Neural cell (in vitro differentiated cells): ENCODE data around the gene CDK11A. TPM values are rescaled to one million over a fixed set of nuclear protein-coding genes. Genes with fewer than 3 reads are reported as not detected.

ENCODE experiments used
- H2AFZ ChIP-seq: fragments of 200-600, 300-800 bp; sonication (generic), shearing (Covaris generic); 2 replicates; pipeline ENCODE4 v1.6.0; 2014; ENCODE audit warnings: low read depth, mild to moderate bottlenecking, antibody characterized with exemption, low read length, moderate library complexity
- H3F3A ChIP-seq: fragments of 200-600 bp; shearing (Covaris generic); 2 replicates; pipeline ENCODE4 v1.6.1; 2016; ENCODE audit warnings: mild to moderate bottlenecking, moderate library complexity, mixed read lengths, antibody characterized with exemption, low read length; ENCODE audit not compliant: insufficient read depth, poor library complexity, severe bottlenecking
- H3K27ac ChIP-seq: fragments of 200-600, 300-800 bp; sonication (generic), shearing (Covaris generic); 2 replicates; pipeline ENCODE4 v1.5.1; 2014; ENCODE audit warnings: mild to moderate bottlenecking, low read length, moderate library complexity
- H3K27me3 ChIP-seq: fragments of 300-800, 200-600 bp; sonication (generic), shearing (Covaris generic); 2 replicates; pipeline ENCODE4 v1.6.0; 2014; ENCODE audit warnings: mild to moderate bottlenecking, low read depth, low read length, moderate library complexity; ENCODE audit not compliant: insufficient read depth
- H3K36me3 ChIP-seq: fragments of 300-800, 200-600 bp; sonication (generic), shearing (Covaris generic); 2 replicates; pipeline ENCODE4 v1.5.1; 2014; ENCODE audit warnings: mild to moderate bottlenecking, antibody characterized with exemption, low read length, moderate library complexity; ENCODE audit not compliant: insufficient read depth
- H3K4me2 ChIP-seq: fragments of 300-800, 200-600 bp; sonication (generic), shearing (Covaris generic); 2 replicates; pipeline ENCODE4 v1.6.0; 2014; ENCODE audit warnings: mild to moderate bottlenecking, low read length
- H3K4me3 ChIP-seq: fragments of 300-800, 200-600 bp; sonication (generic), shearing (Covaris generic); 2 replicates; pipeline ENCODE4 v1.5.1; 2014; ENCODE audit warnings: mild to moderate bottlenecking, low read length, moderate library complexity
- H3K79me2 ChIP-seq: fragments of 200-600 bp; shearing (Covaris generic); replicated peaks from 2 replicates; pipeline ENCODE4 v1.6.0; 2014; ENCODE audit warnings: mild to moderate bottlenecking, low read length, moderate library complexity; ENCODE audit not compliant: insufficient read depth
- H3K9ac ChIP-seq: fragments of 300-800, 200-600 bp; sonication (generic), shearing (Covaris generic); 2 replicates; pipeline ENCODE4 v1.6.1; 2016; ENCODE audit warnings: mild to moderate bottlenecking, low read length, mixed read lengths
- H3K9me2 ChIP-seq: fragments of 200-600 bp; shearing (Covaris generic); 2 replicates; pipeline ENCODE4 v1.6.1; 2016; ENCODE audit warnings: mild to moderate bottlenecking, low read length, mixed read lengths; ENCODE audit not compliant: insufficient read depth
- H3K9me3 ChIP-seq: fragments of 200-600, 300-800 bp; sonication (generic), shearing (Covaris generic); 2 replicates; pipeline ENCODE4 v1.6.1; 2016; ENCODE audit warnings: mild to moderate bottlenecking, mixed run types, low read length, moderate library complexity, mixed read lengths
- H4K20me1 ChIP-seq: fragments of 200-600 bp; shearing (Covaris generic); 2 replicates; pipeline ENCODE4 v1.6.1; 2016; ENCODE audit warnings: mild to moderate bottlenecking, mixed run types; ENCODE audit not compliant: insufficient read depth
- CTCF ChIP-seq: fragments of 450-650 bp; IDR thresholded peaks from 2 replicates; pipeline ENCODE4 v1.5.1; 2014; ENCODE audit warnings: antibody characterized with exemption, mild to moderate bottlenecking, moderate library complexity; ENCODE audit not compliant: poor library complexity, severe bottlenecking
- EP300 ChIP-seq: fragments of 450-650 bp; conservative IDR thresholded peaks from 2 replicates; pipeline ENCODE4 v1.6.1; 2014; ENCODE audit warnings: antibody characterized with exemption, mild to moderate bottlenecking, moderate library complexity; ENCODE audit not compliant: poor library complexity, severe bottlenecking
- EZH2 ChIP-seq: fragments of 200-600, 300-800 bp; shearing (Covaris generic), sonication (generic); IDR thresholded peaks from 2 replicates; pipeline ENCODE4 v1.6.1; 2014; ENCODE audit warnings: antibody characterized with exemption, low read length, borderline replicate concordance, mild to moderate bottlenecking; ENCODE audit not compliant: insufficient read depth, poor library complexity, severe bottlenecking
- MXI1 ChIP-seq: fragments of 450-650 bp; conservative IDR thresholded peaks from 2 replicates; pipeline ENCODE4 v1.6.1; 2014; ENCODE audit warnings: antibody characterized with exemption, mild to moderate bottlenecking; ENCODE audit not compliant: poor library complexity, severe bottlenecking
- POLR2AphosphoS5 ChIP-seq: IDR thresholded peaks from 2 replicates; pipeline ENCODE4 v1.6.1; 2012
- RAD21 ChIP-seq: fragments of 450-650 bp; conservative IDR thresholded peaks from 2 replicates; pipeline ENCODE4 v1.6.1; 2014; ENCODE audit warnings: antibody characterized with exemption, mild to moderate bottlenecking, moderate library complexity
- SMC3 ChIP-seq: fragments of 450-650 bp; conservative IDR thresholded peaks from 2 replicates; pipeline ENCODE4 v1.6.1; 2014; ENCODE audit warnings: antibody characterized with exemption, mild to moderate bottlenecking, moderate library complexity; ENCODE audit not compliant: poor library complexity
- TAF1 ChIP-seq: IDR thresholded peaks from 2 replicates; pipeline ENCODE4 v1.6.1; 2012; ENCODE audit warnings: low read depth
- polyA plus RNA-seq: library from polyadenylated mRNA; depleted of rRNA; stranded (reverse); fragments of >200 nt; gene quantifications from 2 replicates; pipeline ENCODE4 v1.2.3, GENCODE V29; 2014
- TF ChIP-seq, protein P1 (sequence below): IDR thresholded peaks from 2 replicates; pipeline ENCODE4 v1.6.1; 2012; ENCODE audit warnings: borderline replicate concordance

Gene CDK11A
- polyA plus RNA-seq, 1 donor from 2014 or later: 20.2 TPM

DNA sequence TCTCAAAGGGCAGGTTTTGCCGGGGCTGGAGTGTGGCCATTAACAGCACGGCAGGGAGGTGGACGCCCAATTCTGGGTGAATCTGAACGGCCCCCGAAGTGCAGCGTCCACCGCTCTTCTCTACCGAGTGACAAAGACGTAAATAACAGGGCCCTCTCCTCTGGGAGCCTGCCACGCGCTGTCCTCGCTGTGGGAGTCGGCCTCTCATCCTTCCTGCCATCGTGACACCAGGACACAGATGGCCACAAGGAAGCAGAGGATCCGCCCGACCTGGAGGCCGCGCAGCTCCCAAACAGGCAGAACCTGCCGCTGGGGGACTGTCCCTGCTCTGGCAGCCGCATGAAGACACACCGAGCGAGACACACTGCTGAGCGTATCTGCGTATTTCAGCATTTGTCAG, 53.3 kb downstream of the CDK11A start:
- Histone ChIP-seq H3F3A (no peaks in the 10 kb centered on the region), H3K36me3 (peaks cover 8% of the 10 kb centered on the region)

GRCh38 chr1:1669468-1670440, 54.4 kb downstream of the CDK11A start:
- Histone ChIP-seq H3K9ac (no peak overlapping the region), H3K4me2 (no peak overlapping the region), H3K27me3 (no peaks in the 10 kb centered on the region), H3K9me3 (no peaks in the 10 kb centered on the region), H4K20me1 (no peaks in the 10 kb centered on the region), H3K9me2 (no peaks in the 10 kb centered on the region), H2AFZ (no peak overlapping the region), H3K79me2 (peaks cover 4% of the 10 kb centered on the region), H3K27ac (no peak overlapping the region), H3F3A (no peaks in the 10 kb centered on the region), H3K4me3 (no peak overlapping the region), H3K36me3 (peaks cover 8% of the 10 kb centered on the region)
- TF ChIP-seq SMC3 (no peak), TAF1 (no peak), MXI1 (no peak), POLR2AphosphoS5 (no peak), EZH2 (no peak), CTCF (no peak), RAD21 (no peak), EP300 (no peak)
- TF ChIP-seq, protein P1, sequence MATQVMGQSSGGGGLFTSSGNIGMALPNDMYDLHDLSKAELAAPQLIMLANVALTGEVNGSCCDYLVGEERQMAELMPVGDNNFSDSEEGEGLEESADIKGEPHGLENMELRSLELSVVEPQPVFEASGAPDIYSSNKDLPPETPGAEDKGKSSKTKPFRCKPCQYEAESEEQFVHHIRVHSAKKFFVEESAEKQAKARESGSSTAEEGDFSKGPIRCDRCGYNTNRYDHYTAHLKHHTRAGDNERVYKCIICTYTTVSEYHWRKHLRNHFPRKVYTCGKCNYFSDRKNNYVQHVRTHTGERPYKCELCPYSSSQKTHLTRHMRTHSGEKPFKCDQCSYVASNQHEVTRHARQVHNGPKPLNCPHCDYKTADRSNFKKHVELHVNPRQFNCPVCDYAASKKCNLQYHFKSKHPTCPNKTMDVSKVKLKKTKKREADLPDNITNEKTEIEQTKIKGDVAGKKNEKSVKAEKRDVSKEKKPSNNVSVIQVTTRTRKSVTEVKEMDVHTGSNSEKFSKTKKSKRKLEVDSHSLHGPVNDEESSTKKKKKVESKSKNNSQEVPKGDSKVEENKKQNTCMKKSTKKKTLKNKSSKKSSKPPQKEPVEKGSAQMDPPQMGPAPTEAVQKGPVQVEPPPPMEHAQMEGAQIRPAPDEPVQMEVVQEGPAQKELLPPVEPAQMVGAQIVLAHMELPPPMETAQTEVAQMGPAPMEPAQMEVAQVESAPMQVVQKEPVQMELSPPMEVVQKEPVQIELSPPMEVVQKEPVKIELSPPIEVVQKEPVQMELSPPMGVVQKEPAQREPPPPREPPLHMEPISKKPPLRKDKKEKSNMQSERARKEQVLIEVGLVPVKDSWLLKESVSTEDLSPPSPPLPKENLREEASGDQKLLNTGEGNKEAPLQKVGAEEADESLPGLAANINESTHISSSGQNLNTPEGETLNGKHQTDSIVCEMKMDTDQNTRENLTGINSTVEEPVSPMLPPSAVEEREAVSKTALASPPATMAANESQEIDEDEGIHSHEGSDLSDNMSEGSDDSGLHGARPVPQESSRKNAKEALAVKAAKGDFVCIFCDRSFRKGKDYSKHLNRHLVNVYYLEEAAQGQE: no peak

More for the DNA sequence above, 53.3 kb downstream of the CDK11A start:
- Histone ChIP-seq H3K9ac (no peak overlapping the region), H3K79me2 (peaks cover 4% of the 10 kb centered on the region), H3K9me3 (no peaks in the 10 kb centered on the region), H3K4me3 (no peak overlapping the region), H3K9me2 (no peaks in the 10 kb centered on the region), H3K27me3 (no peaks in the 10 kb centered on the region), H3K27ac (no peak overlapping the region), H3K4me2 (no peak overlapping the region), H4K20me1 (no peaks in the 10 kb centered on the region), H2AFZ (no peak overlapping the region)
- no peak for TF ChIP-seq EP300
